Measurements from ENCODE around the gene LSM2.
"Not testable (repeated sequence)": the region's sequence is repeated elsewhere in the genome, so short reads cannot be mapped to it uniquely, and the experiment has no call there.

Gene LSM2

GRCh38 chr6:31825553-31825952 lies 18.8 kb upstream of the LSM2 start:
- H3K4me3 ChIP-seq (ENCODE audit: low read depth, low read length): no peak overlapping the region
- no peak for DNase-seq (ENCODE audit: low read depth)
- TF ChIP-seq CTCF (IDR thresholded peaks at IDR 0.05; ENCODE audit: low read depth, low read length, missing control alignments): no peak

- not testable (repeated sequence) for DNase-seq (ENCODE audit: low read depth); H3K4me3 ChIP-seq (ENCODE audit: low read depth, low read length)
Measured at GRCh38 chr6:31823592-31824196, 16.9 kb upstream of the LSM2 start.

GRCh38 chr6:31822036-31822821 lies 15.5 kb upstream of the LSM2 start:
- TF ChIP-seq CTCF (IDR thresholded peaks at IDR 0.05; ENCODE audit: low read depth, low read length, missing control alignments): no peak

GRCh38 chr6:31821301-31822035 lies 14.7 kb upstream of the LSM2 start:
- DNase-seq (ENCODE audit: low read depth): no peak
- no peak for TF ChIP-seq CTCF (IDR thresholded peaks at IDR 0.05; ENCODE audit: low read depth, low read length, missing control alignments)
- H3K4me3 ChIP-seq (ENCODE audit: low read depth, low read length): peak overlapping the region; percentile 56

More at GRCh38 chr6:31822036-31822821, 15.5 kb upstream of the LSM2 start:
- peak overlapping the region; percentile 67 for H3K4me3 ChIP-seq (ENCODE audit: low read depth, low read length)
- no peak for DNase-seq (ENCODE audit: low read depth)

- DNase-seq (ENCODE audit: low read depth); H3K4me3 ChIP-seq (ENCODE audit: low read depth, low read length): not testable (repeated sequence)
Measured at GRCh38 chr6:31820399-31820798, 13.6 kb upstream of the LSM2 start.

GRCh38 chr6:31819871-31820299 lies 13.1 kb upstream of the LSM2 start:
- no peak for TF ChIP-seq CTCF (IDR thresholded peaks at IDR 0.05; ENCODE audit: low read depth, low read length, missing control alignments)

GRCh38 chr6:31817929-31818511 lies 11.3 kb upstream of the LSM2 start:
- not testable (repeated sequence) for DNase-seq (ENCODE audit: low read depth); H3K4me3 ChIP-seq (ENCODE audit: low read depth, low read length)

More at GRCh38 chr6:31819871-31820299, 13.1 kb upstream of the LSM2 start:
- H3K4me3 ChIP-seq (ENCODE audit: low read depth, low read length): no peak overlapping the region
- DNase-seq (ENCODE audit: low read depth): no peak

- 0 out of 2 replicates have a peak overlapping the region, but pooled peaks have one; percentile 6 for H3K4me3 ChIP-seq (ENCODE audit: low read depth, low read length)
- DNase-seq (ENCODE audit: low read depth): not testable (repeated sequence)
Measured at GRCh38 chr6:31817133-31817928, 10.6 kb upstream of the LSM2 start.
